ENCODE results near the gene LSM7. TPM values are rescaled to one million over a fixed set of nuclear protein-coding genes. Genes with fewer than 3 reads are reported as not detected.

Gene LSM7
- total RNA-seq, 1 experiment from 2014 or later: 152 TPM

DNA sequence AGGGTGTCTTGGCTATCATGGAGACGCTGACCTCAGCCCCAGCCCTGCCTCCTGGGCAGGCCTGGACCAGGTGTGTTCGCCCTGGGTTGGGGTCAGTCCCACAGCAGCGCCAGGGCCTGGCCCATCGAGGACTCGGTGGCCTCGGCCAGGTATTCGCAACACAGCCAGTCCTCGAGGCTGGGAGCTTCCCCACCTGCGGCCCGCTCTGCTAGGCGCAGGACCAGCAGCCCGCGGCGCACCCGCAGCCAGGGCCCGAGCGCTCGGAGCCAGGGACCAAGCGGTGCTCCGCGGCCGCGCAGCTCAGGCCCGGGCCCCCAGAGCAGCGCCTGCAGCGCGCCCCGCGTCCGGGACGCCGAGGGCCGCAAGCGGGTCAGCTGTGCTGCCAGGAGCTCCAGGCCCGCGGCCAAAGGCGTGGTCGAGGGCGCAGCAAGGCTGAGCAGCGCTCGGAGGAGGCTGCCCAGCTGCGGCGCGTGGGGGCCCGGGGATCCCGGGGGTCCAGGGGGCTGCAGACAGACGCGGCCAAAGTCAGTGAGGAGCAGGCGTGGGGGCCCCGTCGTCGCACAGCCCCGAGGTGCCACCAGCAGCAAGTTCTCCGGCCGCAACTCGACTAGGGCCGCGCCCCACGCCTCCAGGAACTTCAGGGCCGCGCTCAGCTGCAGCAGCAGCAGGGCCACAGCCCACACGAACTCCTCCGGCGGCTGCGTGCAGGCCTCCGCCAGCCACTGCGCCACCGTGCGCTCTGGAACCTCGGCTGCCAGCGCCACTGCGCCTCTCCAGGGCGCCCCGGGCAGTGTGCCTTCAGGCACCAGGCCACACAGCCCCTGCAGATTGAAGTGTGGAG lies 52.6 kb downstream of the LSM7 start:
- Histone ChIP-seq H3K9me3 (ENCODE audit: low read depth, low read length, poor library complexity, severe bottlenecking) (no peaks in the 10 kb centered on the region), H3K4me3 (ENCODE audit: low read depth, low read length, poor library complexity, severe bottlenecking) (no peak overlapping the region), H3K4me1 (ENCODE audit: insufficient read depth, low read length, poor library complexity, severe bottlenecking) (peaks cover 21% of the 10 kb centered on the region), H3K27me3 (replicated peaks; ENCODE audit: insufficient read depth, low read depth, low read length, poor library complexity) (no peaks in the 10 kb centered on the region), H3K27ac (ENCODE audit: low read depth, low read length, poor library complexity, severe bottlenecking) (no peak overlapping the region), H3K36me3 (ENCODE audit: insufficient read depth, low read length, poor library complexity, severe bottlenecking) (peaks cover 44% of the 10 kb centered on the region)
- POLR2A ChIA-PET (ENCODE audit: low non-redundant PET): no interaction called here
- intact Hi-C loops (cut with micrococcal nuclease; ENCODE audit: unreplicated experiment): loop anchor here (1.0 kb wide), 1 partner anchor 115 kb away; no protein-coding TSS in a partner anchor
- TF ChIP-seq CTCF (conservative IDR thresholded peaks at IDR 0.05; ENCODE audit: low read depth, low read length) (no peak), EZH2 (IDR thresholded peaks at IDR 0.05; ENCODE audit: borderline replicate concordance, low read depth, low read length, poor library complexity, severe bottlenecking) (no peak)
- no peak for DNase-seq (ENCODE audit: low spot score)
- no TSS peak for BruUV-seq (replicated peaks)
- CTCF ChIA-PET: interaction anchor here (1.2 kb wide), 1 partner anchor 116 kb away, joined by 5 read pairs; no protein-coding TSS in a partner anchor

GRCh38 chr19:2274931-2275535 lies 53.4 kb downstream of the LSM7 start:
- peak; percentile 89 for DNase-seq (ENCODE audit: low spot score)
- TF ChIP-seq CTCF (conservative IDR thresholded peaks at IDR 0.05; ENCODE audit: low read depth, low read length) (peak; percentile 74), EZH2 (IDR thresholded peaks at IDR 0.05; ENCODE audit: borderline replicate concordance, low read depth, low read length, poor library complexity, severe bottlenecking) (no peak)
- H3K4me3 ChIP-seq (ENCODE audit: low read depth, low read length, poor library complexity, severe bottlenecking): no peak overlapping the region
- H3K27me3 ChIP-seq (replicated peaks; ENCODE audit: insufficient read depth, low read depth, low read length, poor library complexity): no peaks in the 10 kb centered on the region
- peaks cover 44% of the 10 kb centered on the region for H3K36me3 ChIP-seq (ENCODE audit: insufficient read depth, low read length, poor library complexity, severe bottlenecking)
- ChIA-PET CTCF (interaction anchor here (0.5 to 1.2 kb wide), 2 partner anchors 117 to 173 kb away, joined by 4 to 5 read pairs; no protein-coding TSS in a partner anchor), POLR2A (ENCODE audit: low non-redundant PET) (interaction anchor here (0.6 kb wide), 1 partner anchor 25 kb away, joined by 3 read pairs; no protein-coding TSS in a partner anchor)
- no peaks in the 10 kb centered on the region for H3K9me3 ChIP-seq (ENCODE audit: low read depth, low read length, poor library complexity, severe bottlenecking)
- no TSS peak for BruUV-seq (replicated peaks)
- intact Hi-C loops (cut with micrococcal nuclease; ENCODE audit: unreplicated experiment): loop anchor here (1.0 to 5.0 kb wide), 2 partner anchors 116 to 118 kb away; no protein-coding TSS in a partner anchor
- H3K4me1 ChIP-seq (ENCODE audit: insufficient read depth, low read length, poor library complexity, severe bottlenecking): peaks cover 21% of the 10 kb centered on the region
- H3K27ac ChIP-seq (ENCODE audit: low read depth, low read length, poor library complexity, severe bottlenecking): no peak overlapping the region

DNA sequence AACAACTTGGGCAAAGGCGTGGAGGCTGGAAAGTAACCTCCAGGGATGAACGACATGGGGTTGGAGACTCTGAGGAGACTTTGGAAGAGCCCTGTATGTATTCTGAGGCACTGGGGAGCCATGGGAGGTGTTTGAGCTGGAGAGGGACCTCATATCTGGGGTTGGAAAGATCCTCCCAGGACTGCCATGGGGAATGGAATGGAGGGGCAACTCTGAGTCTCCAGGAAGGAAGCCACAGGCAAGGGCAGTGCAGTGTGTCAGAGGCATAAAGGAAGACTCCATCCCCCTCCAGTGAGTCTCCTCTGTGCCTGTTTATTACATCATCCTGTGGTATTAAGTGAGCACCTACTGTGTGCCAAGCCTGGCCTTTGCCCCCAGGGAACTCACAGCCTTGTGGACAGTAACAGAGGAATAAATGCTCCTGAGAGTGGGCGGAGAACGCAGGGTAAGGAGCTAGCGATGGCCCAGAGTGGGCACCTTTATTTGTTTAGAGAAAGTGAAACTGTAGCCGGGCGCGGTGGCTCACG lies 54.1 kb downstream of the LSM7 start:
- intact Hi-C loops (cut with micrococcal nuclease; ENCODE audit: unreplicated experiment): loop anchor here (5.0 kb wide), 1 partner anchor 117 kb away; no protein-coding TSS in a partner anchor
- Histone ChIP-seq H3K9me3 (ENCODE audit: low read depth, low read length, poor library complexity, severe bottlenecking) (no peaks in the 10 kb centered on the region), H3K27me3 (replicated peaks; ENCODE audit: insufficient read depth, low read depth, low read length, poor library complexity) (no peaks in the 10 kb centered on the region), H3K36me3 (ENCODE audit: insufficient read depth, low read length, poor library complexity, severe bottlenecking) (peaks cover 49% of the 10 kb centered on the region), H3K4me3 (ENCODE audit: low read depth, low read length, poor library complexity, severe bottlenecking) (peak overlapping the region; percentile 100), H3K4me1 (ENCODE audit: insufficient read depth, low read length, poor library complexity, severe bottlenecking) (peaks cover 21% of the 10 kb centered on the region), H3K27ac (ENCODE audit: low read depth, low read length, poor library complexity, severe bottlenecking) (peak overlapping the region; percentile 47)
- TF ChIP-seq EZH2 (IDR thresholded peaks at IDR 0.05; ENCODE audit: borderline replicate concordance, low read depth, low read length, poor library complexity, severe bottlenecking) (no peak), CTCF (conservative IDR thresholded peaks at IDR 0.05; ENCODE audit: low read depth, low read length) (no peak)
- no TSS peak for BruUV-seq (replicated peaks)
- ChIA-PET CTCF (interaction anchor here (1.2 kb wide), 1 partner anchor 117 kb away, joined by 5 read pairs; no protein-coding TSS in a partner anchor), POLR2A (ENCODE audit: low non-redundant PET) (no interaction called here)
- DNase-seq (ENCODE audit: low spot score): no peak
